MM.1S (cell line): ENCODE data around the gene PSMD8.

ENCODE experiments used
- DNase-seq: peaks from one replicate; pipeline ENCODE4 v3.0.0-alpha.2; 2015
- H2AFZ ChIP-seq: fragments of 300-600 bp; sonication (generic); 2 replicates; pipeline ENCODE4 v1.6.0; 2016; ENCODE audit warnings: antibody characterized with exemption, low read length
- H3F3A ChIP-seq: fragments of 300-600 bp; sonication (generic); 2 replicates; pipeline ENCODE4 v1.6.1; 2016; ENCODE audit warnings: mild to moderate bottlenecking, antibody characterized with exemption, low read length, moderate library complexity, mixed read lengths; ENCODE audit not compliant: insufficient read depth
- H3K27ac ChIP-seq: fragments of 300-600 bp; sonication (generic); 2 replicates; pipeline ENCODE4 v1.5.1; 2016; ENCODE audit warnings: mild to moderate bottlenecking, low read length
- H3K27me3 ChIP-seq: fragments of 300-600 bp; sonication (generic); replicated peaks from 2 replicates; pipeline ENCODE4 v1.6.0; 2016; ENCODE audit warnings: low read length; ENCODE audit not compliant: insufficient read depth
- H3K36me3 ChIP-seq: fragments of 300-600 bp; sonication (generic); replicated peaks from 2 replicates; pipeline ENCODE4 v1.6.1; 2016; ENCODE audit warnings: mild to moderate bottlenecking, low read length, mixed read lengths; ENCODE audit not compliant: insufficient read depth
- H3K4me1 ChIP-seq: fragments of 300-600 bp; sonication (generic); 2 replicates; pipeline ENCODE4 v1.6.1; 2016; ENCODE audit warnings: low read length, mixed read lengths
- H3K4me2 ChIP-seq: fragments of 300-600 bp; sonication (generic); 2 replicates; pipeline ENCODE4 v1.6.0; 2016; ENCODE audit warnings: low read depth, low read length
- H3K4me3 ChIP-seq: fragments of 300-600 bp; sonication (generic); 2 replicates; pipeline ENCODE4 v1.5.1; 2016; ENCODE audit warnings: low read length, mixed read lengths
- H3K79me2 ChIP-seq: fragments of 300-600 bp; sonication (generic); 2 replicates; pipeline ENCODE4 v1.6.1; 2016; ENCODE audit warnings: mixed run types, low read length, mixed read lengths
- H3K9ac ChIP-seq: fragments of 300-600 bp; sonication (generic); 2 replicates; pipeline ENCODE4 v1.6.1; 2016; ENCODE audit warnings: low read length, mixed read lengths
- H3K9me2 ChIP-seq: fragments of 300-600 bp; sonication (generic); replicated peaks from 2 replicates; pipeline ENCODE4 v1.6.1; 2016; ENCODE audit warnings: mild to moderate bottlenecking, low read length, mixed read lengths; ENCODE audit not compliant: insufficient read depth
- H3K9me3 ChIP-seq: fragments of 300-600 bp; sonication (generic); replicated peaks from 2 replicates; pipeline ENCODE4 v1.6.1; 2016; ENCODE audit warnings: mild to moderate bottlenecking, low read length, mixed read lengths; ENCODE audit not compliant: insufficient read depth
- H4K20me1 ChIP-seq: fragments of 300-600 bp; sonication (generic); 2 replicates; pipeline ENCODE4 v1.6.1; 2016; ENCODE audit warnings: mild to moderate bottlenecking, low read length, moderate library complexity, mixed read lengths; ENCODE audit not compliant: insufficient read depth
- CTCF ChIP-seq: fragments of 300-600 bp; sonication (generic); IDR thresholded peaks from 2 replicates; pipeline ENCODE4 v1.5.1; 2016; ENCODE audit warnings: antibody characterized with exemption, low read length, mixed read lengths
- EZH2 ChIP-seq: fragments of 300-600 bp; sonication (generic); optimal IDR thresholded peaks from 2 replicates; pipeline ENCODE3; 2017; ENCODE audit warnings: low read depth, mild to moderate bottlenecking, antibody characterized with exemption, low read length, mixed read lengths
- EZH2phosphoT487 ChIP-seq: fragments of 300-600 bp; sonication (generic); IDR thresholded peaks from 2 replicates; pipeline ENCODE4 v1.6.1; 2018; ENCODE audit warnings: antibody characterized with exemption, low read length

PSMD8 gene

GRCh38 chr19:38388349-38389100 is 14.2 kb downstream of the PSMD8 start, which contains the start of gene SPRED3:
TSS of gene SPRED3 (plus strand) at chr19:38388697. CDS start at chr19:38390303, 1,606 bp downstream.
- Histone ChIP-seq H3K27ac (no peak within 1 kb of the TSS), H3K27me3 (peaks cover 47% of the 10 kb centered on the region)

DNA sequence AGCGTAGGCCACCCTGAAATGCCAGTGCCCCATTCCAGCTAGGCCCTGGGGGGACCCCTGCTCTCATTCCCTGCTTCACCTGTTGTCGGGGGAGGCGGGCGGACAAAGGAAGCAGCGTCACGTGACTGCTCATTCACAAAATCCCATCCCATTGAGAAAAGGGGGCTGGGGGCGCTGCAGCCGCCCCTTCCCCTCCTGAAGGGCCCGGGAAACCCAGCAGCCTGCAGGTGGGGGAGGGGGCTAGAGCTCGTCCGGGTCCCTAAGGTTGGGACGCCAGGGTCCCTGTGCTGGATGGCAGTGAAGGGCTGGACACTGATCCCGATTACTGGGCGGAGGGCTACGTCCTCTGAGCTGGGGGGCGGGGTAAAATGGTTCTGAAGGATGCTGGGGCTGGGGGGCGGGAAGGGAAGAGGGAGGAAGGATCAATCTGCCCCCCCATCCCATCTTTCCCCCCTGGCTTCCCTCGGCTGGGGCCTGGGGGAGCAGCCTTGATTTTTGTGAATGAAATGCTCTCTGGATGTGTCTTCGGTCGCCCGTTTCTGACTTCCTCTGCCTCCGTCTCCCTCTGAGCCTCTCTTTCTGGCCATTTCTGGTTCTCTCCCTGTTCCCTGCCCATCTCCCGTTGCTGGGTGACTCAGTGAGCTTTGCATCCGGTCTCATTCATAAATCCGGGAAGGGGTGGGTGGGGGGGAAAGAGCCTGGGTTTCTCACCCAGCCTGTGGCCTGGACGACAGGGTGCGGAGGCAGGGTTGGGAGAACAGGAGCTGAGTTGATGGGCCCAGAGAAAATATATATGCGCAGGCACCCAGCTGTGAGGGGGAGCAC is 14.9 kb downstream of the PSMD8 start:
- Histone ChIP-seq H3K4me2 (no peak overlapping the region), H3K27ac (no peak overlapping the region), H3K9ac (no peak overlapping the region), H3F3A (no peaks in the 10 kb centered on the region; the same call in 1 of the 2 replicates), H3K4me3 (no peak overlapping the region), H2AFZ (no peak overlapping the region), H3K27me3 (peaks cover 55% of the 10 kb centered on the region), H3K36me3 (no peaks in the 10 kb centered on the region), H4K20me1 (no peaks in the 10 kb centered on the region), H3K79me2 (no peaks in the 10 kb centered on the region), H3K9me3 (no peaks in the 10 kb centered on the region), H3K9me2 (no peaks in the 10 kb centered on the region), H3K4me1 (0 out of 2 replicates have a peak, but pooled peaks cover 2% of the 10 kb centered on the region)
- no peak for DNase-seq
- no peak for TF ChIP-seq EZH2
- TF ChIP-seq EZH2phosphoT487: no peak
- no peak for TF ChIP-seq CTCF

More at GRCh38 chr19:38388349-38389100, 14.2 kb downstream of the PSMD8 start, which contains the start of gene SPRED3:
- DNase-seq: no peak
- Histone ChIP-seq H3K79me2 (no peaks in the 10 kb centered on the region), H3K36me3 (no peaks in the 10 kb centered on the region), H2AFZ (0 out of 2 replicates have a peak within 1 kb of the TSS, but pooled peaks have one; percentile 36), H4K20me1 (no peaks in the 10 kb centered on the region), H3K9me3 (no peaks in the 10 kb centered on the region), H3K4me1 (0 out of 2 replicates have a peak, but pooled peaks cover 2% of the 10 kb centered on the region), H3K9me2 (no peaks in the 10 kb centered on the region), H3F3A (no peaks in the 10 kb centered on the region; the same call in 1 of the 2 replicates), H3K4me2 (peak within 1 kb of the TSS; percentile 87), H3K9ac (no peak within 1 kb of the TSS; the same call in 1 of the 2 replicates), H3K4me3 (peak within 1 kb of the TSS; percentile 60)
- no peak for TF ChIP-seq CTCF
- TF ChIP-seq EZH2: no peak
- TF ChIP-seq EZH2phosphoT487: no peak

- H3K36me3 ChIP-seq: no peaks in the 10 kb centered on the region
- TF ChIP-seq EZH2 (no peak), CTCF (no peak), EZH2phosphoT487 (no peak)
- no peak for DNase-seq
- no peaks in the 10 kb centered on the region for H3K9me2 ChIP-seq
- H3K4me1 ChIP-seq: 0 out of 2 replicates have a peak, but pooled peaks cover 2% of the 10 kb centered on the region
- no peak overlapping the region for H3K4me2 ChIP-seq
- no peaks in the 10 kb centered on the region for H3K9me3 ChIP-seq
- H3K4me3 ChIP-seq: no peak overlapping the region
- H2AFZ ChIP-seq: no peak overlapping the region
- H3K27me3 ChIP-seq: peaks cover 64% of the 10 kb centered on the region
- H3F3A ChIP-seq: no peaks in the 10 kb centered on the region; the same call in 1 of the 2 replicates
- H3K79me2 ChIP-seq: no peaks in the 10 kb centered on the region
- H3K27ac ChIP-seq: no peak overlapping the region
- H3K9ac ChIP-seq: no peak overlapping the region
- no peaks in the 10 kb centered on the region for H4K20me1 ChIP-seq
Measured at GRCh38 chr19:38389957-38390924, 15.9 kb downstream of the PSMD8 start.
